Body of pancreas (tissue), 4 donors: ENCODE results near the gene MEGF9. TPM values are rescaled to one million over a fixed set of nuclear protein-coding genes. Genes with fewer than 3 reads are reported as not detected.
"Not testable (repeated sequence)": the region's sequence is repeated elsewhere in the genome, so short reads cannot be mapped to it uniquely, and the experiment has no call there.

Experiments used
- ATAC-seq: fragments of 150-250 bp; one replicate; pipeline ENCODE4 v1.9.1; 2016
- DNase-seq, 4 donors: peaks; one replicate each; pipeline ENCODE4 v3.0.0-alpha.2; 2019
- H3K27ac ChIP-seq, 4 donors: fragments of 200-600 bp; sonication (generic); 1 replicate in 3 of 4; 2 replicates in 1 of 4; pipeline versions ENCODE4 v1.5.1 to v1.6.1; 2016 to 2019; ENCODE audit warnings: mild to moderate bottlenecking in 1 of 4, mixed read lengths in 1 of 4, moderate library complexity in 1 of 4
- H3K27me3 ChIP-seq, 2 donors: fragments of 200-600 bp; sonication (generic); one replicate each; pipeline ENCODE4 v1.6.0; 2016; ENCODE audit warnings: mild to moderate bottlenecking in 1 of 2
- H3K36me3 ChIP-seq, 2 donors: fragments of 200-600 bp; sonication (generic); replicated peaks in 1 of 2; 2 replicates each; pipeline ENCODE4 v1.5.1; 2016; ENCODE audit warnings: low read depth in 2 of 2; ENCODE audit not compliant: insufficient read depth in 1 of 2
- H3K4me1 ChIP-seq: fragments of 200-600 bp; sonication (generic); one replicate; pipeline ENCODE4 v1.6.0; 2016
- H3K4me3 ChIP-seq, 2 donors: fragments of 200-600 bp; sonication (generic); 1 replicate in 1 of 2; 2 replicates in 1 of 2; pipeline ENCODE4 v1.5.1; 2016 to 2019
- H3K9me3 ChIP-seq, 3 donors: fragments of 200-600 bp; sonication (generic); 1 replicate in 2 of 3; 2 replicates in 1 of 3; pipeline ENCODE4 v1.5.1; 2016
- POLR2A ChIP-seq, 3 donors: fragments of 450-650 bp; IDR thresholded peaks; one replicate each; pipeline ENCODE4 v1.6.1; 2016; ENCODE audit warnings: antibody characterized with exemption in 3 of 3, mild to moderate bottlenecking in 2 of 3
- WGBS, 2 donors: methylation state at CpG; one replicate each; pipeline ENCODE4 v1.1.5; 2017; 5-methylcytosine and 5-hydroxymethylcytosine counted together
- intact Hi-C: fragments of 100-400 bp; cut with DNase I; formaldehyde crosslinking; loops from one replicate; pipeline ENCODE4 v1.15.1; 2023
- total RNA-seq, 2 donors: library from RNA; depleted of rRNA; stranded (reverse); fragments of >200 nt; gene quantifications; one replicate each; pipeline ENCODE4 v1.1.0, GENCODE V29; 2016
- TF ChIP-seq, protein P1 (sequence below), 7 experiments: fragments of 450-650 bp in 4 of 7; fragments of 200-600 bp in 3 of 7; sonication (generic) in 3 of 7; IDR thresholded peaks; one replicate each; pipeline ENCODE4 v1.5.1; 2016 to 2019; ENCODE audit warnings: antibody characterized with exemption in 7 of 7

The MEGF9 gene
- total RNA-seq, 2 donors from 2014 or later: 9.6 to 9.9 TPM

DNA sequence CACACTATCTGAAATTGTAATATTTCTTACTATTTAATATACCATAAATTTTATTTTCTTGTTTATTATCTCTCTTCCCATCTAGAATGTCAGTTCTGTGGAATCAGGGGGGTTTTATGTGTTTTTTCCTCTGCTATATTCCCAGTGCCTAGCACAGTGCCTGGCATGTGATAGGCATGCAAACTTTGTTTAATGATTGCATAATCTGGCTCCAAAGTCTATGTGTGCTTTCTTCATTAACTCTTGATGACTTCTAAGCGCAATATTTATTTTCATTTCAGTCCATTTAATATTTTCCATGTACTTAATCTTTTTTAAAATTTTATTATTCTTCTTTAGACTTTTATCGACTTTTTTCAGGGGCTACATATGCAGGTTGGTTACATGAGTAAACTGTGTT is 73.9 kb downstream of the MEGF9 start:
- ATAC-seq (no peak), DNase-seq (no peak)
- no peaks in the 10 kb centered on the region for H3K9me3 ChIP-seq
- WGBS, 2 donors: 52 to 54% methylated on average over 2 of the region's 2 CpGs
- TF ChIP-seq, protein P1, sequence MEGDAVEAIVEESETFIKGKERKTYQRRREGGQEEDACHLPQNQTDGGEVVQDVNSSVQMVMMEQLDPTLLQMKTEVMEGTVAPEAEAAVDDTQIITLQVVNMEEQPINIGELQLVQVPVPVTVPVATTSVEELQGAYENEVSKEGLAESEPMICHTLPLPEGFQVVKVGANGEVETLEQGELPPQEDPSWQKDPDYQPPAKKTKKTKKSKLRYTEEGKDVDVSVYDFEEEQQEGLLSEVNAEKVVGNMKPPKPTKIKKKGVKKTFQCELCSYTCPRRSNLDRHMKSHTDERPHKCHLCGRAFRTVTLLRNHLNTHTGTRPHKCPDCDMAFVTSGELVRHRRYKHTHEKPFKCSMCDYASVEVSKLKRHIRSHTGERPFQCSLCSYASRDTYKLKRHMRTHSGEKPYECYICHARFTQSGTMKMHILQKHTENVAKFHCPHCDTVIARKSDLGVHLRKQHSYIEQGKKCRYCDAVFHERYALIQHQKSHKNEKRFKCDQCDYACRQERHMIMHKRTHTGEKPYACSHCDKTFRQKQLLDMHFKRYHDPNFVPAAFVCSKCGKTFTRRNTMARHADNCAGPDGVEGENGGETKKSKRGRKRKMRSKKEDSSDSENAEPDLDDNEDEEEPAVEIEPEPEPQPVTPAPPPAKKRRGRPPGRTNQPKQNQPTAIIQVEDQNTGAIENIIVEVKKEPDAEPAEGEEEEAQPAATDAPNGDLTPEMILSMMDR (IDR thresholded peaks at IDR 0.05): no peak
- TF ChIP-seq POLR2A (IDR thresholded peaks at IDR 0.05): no peak
- H3K4me3 ChIP-seq: no peak overlapping the region
- no peaks in the 10 kb centered on the region for H3K27me3 ChIP-seq
- intact Hi-C loops: no loop called here
- no peaks in the 10 kb centered on the region for H3K36me3 ChIP-seq
- H3K27ac ChIP-seq: no peak overlapping the region
- no peaks in the 10 kb centered on the region for H3K4me1 ChIP-seq

DNA sequence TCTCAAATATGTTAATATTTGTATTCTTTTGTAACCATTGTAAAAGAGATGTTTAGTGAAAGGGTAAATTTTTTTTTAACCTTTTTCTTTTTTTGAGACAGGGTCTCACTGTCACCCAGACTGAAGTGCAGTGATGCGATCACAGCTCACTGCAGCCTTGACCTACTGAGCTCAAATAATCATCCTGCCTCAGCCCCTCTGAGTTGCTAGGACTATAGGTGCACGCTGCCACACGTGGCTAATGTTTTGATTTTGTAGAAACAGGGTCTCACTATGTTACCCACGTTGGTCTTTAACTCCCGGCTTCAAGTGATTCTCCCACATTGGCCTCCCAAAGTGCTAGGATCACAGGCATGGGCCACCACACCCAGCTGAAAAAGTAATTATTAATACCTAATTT is 76.4 kb downstream of the MEGF9 start:
- Histone ChIP-seq H3K27me3 (no peaks in the 10 kb centered on the region), H3K4me1 (no peaks in the 10 kb centered on the region), H3K4me3 (no peak overlapping the region), H3K27ac (no peak overlapping the region), H3K36me3 (no peaks in the 10 kb centered on the region), H3K9me3 (no peaks in the 10 kb centered on the region)
- TF ChIP-seq, protein P1 (IDR thresholded peaks at IDR 0.05): no peak
- ATAC-seq (no peak), DNase-seq (no peak)
- 90 to 96% methylated on average over 5 of the region's 5 CpGs for WGBS, 2 donors
- intact Hi-C loops: no loop called here

DNA sequence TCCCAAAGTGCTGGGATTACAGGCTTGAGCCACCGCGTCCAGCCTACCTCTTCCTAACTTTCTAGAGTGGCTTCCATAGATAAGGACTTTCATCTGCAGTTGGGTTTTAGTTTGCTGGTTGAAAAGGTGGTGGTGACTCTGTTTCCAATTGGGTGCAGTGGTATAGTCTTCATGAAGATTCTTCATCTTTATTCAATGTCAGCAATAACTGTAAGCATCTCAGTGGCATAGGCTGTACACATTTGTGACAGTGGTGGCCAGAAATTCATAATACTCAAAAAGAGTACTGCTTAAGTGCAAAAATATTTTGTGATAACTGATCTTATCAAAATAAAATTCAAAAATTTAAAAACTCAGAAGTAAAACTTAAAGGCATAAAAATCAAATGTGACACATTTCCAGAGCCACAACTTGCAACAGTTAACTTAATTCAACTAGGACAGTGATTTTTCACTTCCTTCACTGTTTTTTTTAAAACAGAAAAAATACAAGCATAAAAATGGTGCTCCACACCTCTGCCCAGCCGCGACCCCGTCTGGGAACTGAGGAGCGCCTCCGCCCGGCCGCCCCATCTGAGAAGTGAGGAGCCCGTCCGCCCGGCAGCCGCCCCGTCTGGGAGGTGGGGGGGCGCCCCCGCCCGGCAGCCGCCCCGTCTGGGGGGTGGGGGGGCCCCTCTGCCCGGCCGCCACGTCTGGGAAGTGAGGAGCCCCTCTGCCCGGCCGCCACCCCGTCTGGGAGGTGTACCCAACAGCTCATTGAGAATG is 77.9 kb downstream of the MEGF9 start:
- TF ChIP-seq POLR2A (IDR thresholded peaks at IDR 0.05): no peak
- TF ChIP-seq, protein P1 (IDR thresholded peaks at IDR 0.05): no peak
- no peak overlapping the region for H3K27ac ChIP-seq
- no peaks in the 10 kb centered on the region for H3K36me3 ChIP-seq
- H3K4me1 ChIP-seq: no peaks in the 10 kb centered on the region
- no peaks in the 10 kb centered on the region for H3K9me3 ChIP-seq
- H3K27me3 ChIP-seq: no peaks in the 10 kb centered on the region
- ATAC-seq (no peak), DNase-seq (no peak)
- intact Hi-C loops: no loop called here
- WGBS, 2 donors: 96 to 97% methylated on average over 11 to 24 of the region's 25 CpGs
- no peak overlapping the region for H3K4me3 ChIP-seq

DNA sequence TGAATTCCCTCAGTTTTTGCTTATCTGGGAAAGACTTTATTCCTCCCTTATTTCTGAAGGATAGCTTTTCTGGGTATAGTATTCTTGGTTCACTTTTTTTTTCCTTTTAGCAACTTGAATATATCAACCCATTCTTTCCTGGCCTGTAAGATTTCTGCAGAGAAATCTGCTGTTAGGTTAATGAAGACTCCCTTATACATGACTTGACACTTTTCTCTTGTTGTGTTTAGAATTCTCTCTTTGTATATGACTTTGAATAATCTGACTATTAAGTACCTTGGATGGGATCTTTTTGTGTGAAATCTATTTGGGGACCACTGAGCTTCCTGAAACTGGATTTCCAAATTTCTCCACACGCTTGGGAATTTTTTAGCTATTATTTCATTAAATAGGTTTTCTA is 79.3 kb downstream of the MEGF9 start:
- Histone ChIP-seq H3K4me3 (no peak overlapping the region), H3K4me1 (no peaks in the 10 kb centered on the region), H3K27ac (no peak overlapping the region), H3K27me3 (no peaks in the 10 kb centered on the region), H3K9me3 (no peaks in the 10 kb centered on the region), H3K36me3 (no peaks in the 10 kb centered on the region)
- ATAC-seq (no peak), DNase-seq (no peak)
- no peak for TF ChIP-seq POLR2A (IDR thresholded peaks at IDR 0.05)
- TF ChIP-seq, protein P1 (IDR thresholded peaks at IDR 0.05): no peak
- WGBS, 2 donors: 96 to 100% methylated on average over 1 of the region's 1 CpG
- intact Hi-C loops: no loop called here

DNA sequence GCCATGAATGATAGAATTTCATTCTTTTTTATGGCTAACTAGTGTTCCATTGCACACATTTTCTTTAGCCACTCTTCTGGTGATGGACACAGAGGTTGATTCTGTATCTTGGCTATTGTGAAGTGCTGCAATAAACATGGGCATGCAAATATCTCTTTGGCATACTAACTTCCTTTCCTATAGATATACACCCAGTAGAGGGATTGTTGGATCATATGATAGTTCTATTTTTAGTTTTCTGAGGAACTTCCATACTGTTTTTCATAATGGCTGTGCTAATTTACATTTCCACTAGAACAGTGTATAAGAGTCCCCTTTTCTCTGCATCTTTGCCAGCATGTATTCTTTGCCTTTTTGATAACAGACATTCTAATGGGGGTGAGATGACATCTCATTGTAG is 83.9 kb downstream of the MEGF9 start:
- intact Hi-C loops: no loop called here
- no peak overlapping the region for H3K27ac ChIP-seq
- H3K4me1 ChIP-seq: peaks cover 26% of the 10 kb centered on the region
- H3K4me3 ChIP-seq: no peak overlapping the region
- ATAC-seq (no peak), DNase-seq (no peak)
- no peaks in the 10 kb centered on the region for H3K9me3 ChIP-seq
- no peaks in the 10 kb centered on the region for H3K36me3 ChIP-seq
- no peaks in the 10 kb centered on the region for H3K27me3 ChIP-seq
- no peak for TF ChIP-seq POLR2A (IDR thresholded peaks at IDR 0.05)
- TF ChIP-seq, protein P1 (IDR thresholded peaks at IDR 0.05): no peak

DNA sequence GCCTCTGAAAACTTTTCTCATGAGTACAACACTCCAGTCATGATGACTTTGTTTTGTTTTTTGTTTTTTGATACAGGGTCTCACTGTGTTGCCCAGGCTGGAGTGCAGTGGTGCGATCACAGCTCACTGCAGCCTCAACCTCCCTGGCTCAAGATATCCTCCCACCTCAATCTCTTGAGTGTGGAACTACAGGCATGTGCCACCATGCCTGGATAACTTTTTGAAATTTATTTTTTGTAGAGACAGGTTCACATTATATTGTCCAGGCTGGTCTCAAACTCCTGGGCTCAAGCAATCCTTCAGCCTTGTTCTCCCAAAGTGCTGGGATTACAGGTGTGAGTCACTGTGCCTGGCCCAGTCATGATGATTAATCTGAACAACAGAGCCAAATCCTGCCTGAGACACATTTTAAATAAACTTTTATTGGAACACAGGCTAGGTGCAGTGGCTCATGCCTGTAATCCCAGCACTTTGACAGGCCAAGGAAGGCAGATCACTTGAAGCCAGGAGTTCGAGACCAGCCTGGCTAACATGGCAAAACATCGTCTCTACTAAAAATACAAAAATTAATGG is 85.3 kb downstream of the MEGF9 start:
- peak overlapping the region in 3 of 4 donors; percentile 10 to 33 (median 29) for H3K27ac ChIP-seq
- H3K36me3 ChIP-seq, H3K9me3 ChIP-seq, intact Hi-C loops, H3K27me3 ChIP-seq, H3K4me3 ChIP-seq: not testable (repeated sequence)
- peak in 2 of 4 donors; percentile 26 to 53 for DNase-seq
- peak; percentile 38 for ATAC-seq
- WGBS, 2 donors: 91 to 96% methylated on average over 3 of the region's 3 CpGs
- peaks cover 32% of the 10 kb centered on the region for H3K4me1 ChIP-seq
